Nephron (organoid): ENCODE measurements around the gene CNTNAP2.

ENCODE experiments used
- H3K27ac Mint-ChIP-seq, 3 experiments: 2 replicates each; pipeline ENCODE4 v1.8.0; 2020; ENCODE audit warnings: mixed read lengths in 3 of 3, mild to moderate bottlenecking in 2 of 3, moderate library complexity in 1 of 3
- H3K27me3 Mint-ChIP-seq: 2 replicates; pipeline ENCODE4 v1.8.0; 2021; ENCODE audit warnings: low read depth, mild to moderate bottlenecking, moderate library complexity, mixed read lengths
- H3K36me3 Mint-ChIP-seq: 2 replicates; pipeline ENCODE4 v1.8.0; 2020; ENCODE audit warnings: low read depth, mixed read lengths
- H3K4me1 Mint-ChIP-seq: 2 replicates; pipeline ENCODE4 v1.8.0; 2020; ENCODE audit warnings: mixed read lengths
- H3K4me3 Mint-ChIP-seq, 3 experiments: 2 replicates each; pipeline ENCODE4 v1.8.0; 2020; ENCODE audit warnings: mild to moderate bottlenecking in 3 of 3, mixed read lengths in 3 of 3, moderate library complexity in 2 of 3
- H3K9me3 Mint-ChIP-seq: 2 replicates; pipeline ENCODE4 v1.8.0; 2020; ENCODE audit warnings: mixed read lengths
- CTCF ChIP-seq, 3 experiments: fragments of 200-600 bp; sonication (generic); IDR thresholded peaks; one replicate each; pipeline ENCODE4 v1.5.0; 2021; ENCODE audit warnings: antibody characterized with exemption in 3 of 3; ENCODE audit not compliant: unreplicated experiment in 3 of 3

Gene CNTNAP2

DNA sequence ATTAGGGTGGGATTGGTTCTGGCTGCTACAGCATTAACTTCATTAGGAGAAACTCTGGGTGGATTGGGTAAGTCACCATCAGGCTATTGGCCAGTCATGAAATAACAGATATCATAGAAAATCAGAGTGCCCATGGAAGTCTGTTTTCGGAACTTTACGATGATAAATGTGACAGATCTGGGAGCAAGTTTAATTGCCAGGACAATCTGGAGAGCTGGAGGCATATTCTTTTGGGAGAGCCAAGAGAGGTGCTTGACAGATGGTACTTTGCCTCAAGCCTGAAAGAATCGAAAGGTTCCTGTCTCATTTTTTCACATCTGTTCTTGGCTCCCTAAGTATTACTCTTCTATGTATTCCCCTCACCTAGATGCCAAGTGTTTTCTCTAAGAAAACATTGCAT is 369.9 kb downstream of the CNTNAP2 start:
- Mint-ChIP-seq H3K9me3 (no peaks in the 10 kb centered on the region), H3K4me1 (no peaks in the 10 kb centered on the region), H3K36me3 (no peaks in the 10 kb centered on the region), H3K27ac (no peak overlapping the region), H3K27me3 (no peaks in the 10 kb centered on the region), H3K4me3 (no peak overlapping the region)
- no peak for TF ChIP-seq CTCF (IDR thresholded peaks at IDR 0.05; ENCODE audit: unreplicated experiment in 3 of 3)

DNA sequence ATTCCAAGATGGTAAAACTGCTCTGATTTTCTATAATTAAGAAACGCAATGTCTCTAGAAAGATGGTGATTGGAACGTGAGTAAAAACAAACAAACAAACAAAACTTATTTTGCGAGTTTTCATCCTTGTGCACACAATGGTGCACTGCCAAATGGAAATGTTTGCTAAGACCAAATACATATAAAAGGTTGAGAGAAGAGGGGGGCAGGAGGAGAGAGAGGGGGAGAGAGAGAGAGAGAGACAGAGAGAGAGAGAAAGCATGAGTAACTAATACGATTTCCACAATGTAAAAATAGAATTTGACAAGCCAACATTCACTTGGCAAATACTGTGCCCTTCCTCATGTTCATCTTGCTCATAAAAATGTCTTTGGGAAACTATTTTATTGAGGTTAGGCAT is 375.4 kb downstream of the CNTNAP2 start:
- Mint-ChIP-seq H3K4me1 (no peaks in the 10 kb centered on the region), H3K4me3 (no peak overlapping the region), H3K9me3 (peaks cover 4% of the 10 kb centered on the region), H3K27me3 (no peaks in the 10 kb centered on the region), H3K27ac (no peak overlapping the region), H3K36me3 (no peaks in the 10 kb centered on the region)
- no peak for TF ChIP-seq CTCF (IDR thresholded peaks at IDR 0.05; ENCODE audit: unreplicated experiment in 3 of 3)

DNA sequence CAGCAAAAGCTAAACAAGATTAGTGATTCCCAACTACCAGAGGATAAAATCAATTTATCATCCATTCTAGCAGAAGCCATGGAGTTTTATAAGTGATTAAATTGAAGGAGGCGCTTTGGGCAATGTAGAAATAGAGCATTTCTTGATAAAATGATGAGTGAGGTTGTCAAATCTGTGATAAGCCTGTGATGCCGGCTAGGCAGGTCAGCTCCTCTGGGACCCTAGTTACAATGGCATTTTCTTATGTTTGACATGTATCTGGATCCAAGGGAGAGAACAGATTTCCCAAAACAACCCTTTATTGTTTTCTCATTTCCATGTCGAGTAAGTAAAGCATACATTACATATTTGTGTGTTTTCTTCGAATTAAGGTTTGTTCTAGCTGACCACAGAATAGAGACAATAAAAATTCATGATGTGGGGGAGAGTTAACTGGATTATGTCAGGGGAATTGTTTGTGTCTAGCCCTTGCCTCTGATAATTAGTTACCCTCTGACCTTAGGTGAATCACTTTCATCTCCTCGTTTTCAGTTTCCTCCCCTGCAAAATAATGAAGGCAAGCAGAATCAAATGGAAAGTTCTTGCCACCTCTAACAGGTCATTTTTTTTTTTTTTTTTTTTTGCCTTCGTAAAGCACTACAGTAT is 378.5 kb downstream of the CNTNAP2 start:
- no peaks in the 10 kb centered on the region for H3K36me3 Mint-ChIP-seq
- H3K27ac Mint-ChIP-seq = no peak overlapping the region
- H3K27me3 Mint-ChIP-seq = no peaks in the 10 kb centered on the region
- H3K4me3 Mint-ChIP-seq = no peak overlapping the region
- H3K4me1 Mint-ChIP-seq = no peaks in the 10 kb centered on the region
- peaks cover 5% of the 10 kb centered on the region for H3K9me3 Mint-ChIP-seq
- TF ChIP-seq CTCF (IDR thresholded peaks at IDR 0.05; ENCODE audit: unreplicated experiment in 3 of 3) = no peak

DNA sequence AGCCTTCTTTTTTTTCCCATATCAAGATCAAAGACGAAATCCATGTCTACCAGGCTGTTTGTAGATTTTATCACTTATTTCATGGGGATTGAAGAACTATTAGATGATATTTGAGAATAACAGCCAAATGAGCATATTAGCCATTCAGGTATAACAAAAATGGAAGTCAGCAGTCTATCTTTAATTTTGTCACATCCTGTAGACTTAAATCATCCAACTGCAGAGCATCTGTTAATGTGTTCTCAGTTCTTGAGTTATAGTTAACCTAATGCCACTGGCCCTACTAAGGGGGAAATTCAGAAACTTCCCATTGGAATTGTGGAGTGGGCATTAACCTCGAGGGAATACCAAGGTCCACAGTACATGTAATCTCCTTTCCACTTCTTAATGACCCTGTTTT is 380.1 kb downstream of the CNTNAP2 start:
- H3K27me3 Mint-ChIP-seq = no peaks in the 10 kb centered on the region
- H3K9me3 Mint-ChIP-seq = peaks cover 14% of the 10 kb centered on the region
- H3K36me3 Mint-ChIP-seq = no peaks in the 10 kb centered on the region
- H3K4me1 Mint-ChIP-seq = no peaks in the 10 kb centered on the region
- H3K27ac Mint-ChIP-seq = no peak overlapping the region
- no peak overlapping the region for H3K4me3 Mint-ChIP-seq
- no peak for TF ChIP-seq CTCF (IDR thresholded peaks at IDR 0.05; ENCODE audit: unreplicated experiment in 3 of 3)

- H3K4me3 Mint-ChIP-seq = no peak overlapping the region
- H3K27me3 Mint-ChIP-seq = no peaks in the 10 kb centered on the region
- peaks cover 31% of the 10 kb centered on the region for H3K9me3 Mint-ChIP-seq
- no peaks in the 10 kb centered on the region for H3K36me3 Mint-ChIP-seq
- H3K27ac Mint-ChIP-seq = no peak overlapping the region
- TF ChIP-seq CTCF (IDR thresholded peaks at IDR 0.05; ENCODE audit: unreplicated experiment in 3 of 3) = no peak
- no peaks in the 10 kb centered on the region for H3K4me1 Mint-ChIP-seq
Measured at GRCh38 chr7:146499970-146500369, 383.4 kb downstream of the CNTNAP2 start.

- Mint-ChIP-seq H3K27me3 (no peaks in the 10 kb centered on the region), H3K9me3 (peaks cover 43% of the 10 kb centered on the region), H3K4me3 (no peak overlapping the region), H3K4me1 (no peaks in the 10 kb centered on the region), H3K27ac (no peak overlapping the region), H3K36me3 (no peaks in the 10 kb centered on the region)
- no peak for TF ChIP-seq CTCF (IDR thresholded peaks at IDR 0.05; ENCODE audit: unreplicated experiment in 3 of 3)
Measured at GRCh38 chr7:146503844-146504243, 387.2 kb downstream of the CNTNAP2 start.
